ENCODE measurements around the gene HNF4A. TPM values are rescaled to one million over a fixed set of nuclear protein-coding genes. Genes with fewer than 3 reads are reported as not detected.

HNF4A gene
- polyA plus RNA-seq, 1 donor from 2014 or later, result not detected

GRCh38 chr20:44468044-44468782 is 112.7 kb downstream of the HNF4A start:
- H3K9me3 ChIP-seq (ENCODE audit: low read length), result no peaks in the 10 kb centered on the region
- no peaks in the 10 kb centered on the region for H3K79me2 ChIP-seq (replicated peaks; ENCODE audit: insufficient read depth, low read length)
- no peaks in the 10 kb centered on the region for H4K20me1 ChIP-seq (ENCODE audit: insufficient read depth)
- TF ChIP-seq RAD21 (conservative IDR thresholded peaks at IDR 0.05) (no peak), MXI1 (conservative IDR thresholded peaks at IDR 0.05; ENCODE audit: poor library complexity, severe bottlenecking) (no peak)
- no peaks in the 10 kb centered on the region for H3K9me2 ChIP-seq (ENCODE audit: insufficient read depth, low read length)
- no peaks in the 10 kb centered on the region for H3K27me3 ChIP-seq (ENCODE audit: insufficient read depth, low read depth, low read length)
- H3K36me3 ChIP-seq (ENCODE audit: insufficient read depth, low read length), result no peaks in the 10 kb centered on the region
- H3F3A ChIP-seq (ENCODE audit: insufficient read depth, low read length, poor library complexity, severe bottlenecking), result no peaks in the 10 kb centered on the region
- H3K4me2 ChIP-seq (ENCODE audit: low read length), result no peak overlapping the region
- H3K27ac ChIP-seq (ENCODE audit: low read length), result no peak overlapping the region
- no peak overlapping the region for H3K9ac ChIP-seq (ENCODE audit: low read length)
- no peak overlapping the region for H3K4me3 ChIP-seq (ENCODE audit: low read length)
- no peak overlapping the region for H2AFZ ChIP-seq (ENCODE audit: low read depth, low read length)

GRCh38 chr20:44470327-44470726 is 114.8 kb downstream of the HNF4A start:
- Histone ChIP-seq H4K20me1 (ENCODE audit: insufficient read depth) (no peaks in the 10 kb centered on the region), H3K27me3 (ENCODE audit: insufficient read depth, low read depth, low read length) (no peaks in the 10 kb centered on the region), H3K4me2 (ENCODE audit: low read length) (no peak overlapping the region), H3K36me3 (ENCODE audit: insufficient read depth, low read length) (no peaks in the 10 kb centered on the region), H2AFZ (ENCODE audit: low read depth, low read length) (no peak overlapping the region), H3F3A (ENCODE audit: insufficient read depth, low read length, poor library complexity, severe bottlenecking) (no peaks in the 10 kb centered on the region), H3K9me3 (ENCODE audit: low read length) (no peaks in the 10 kb centered on the region), H3K9me2 (ENCODE audit: insufficient read depth, low read length) (no peaks in the 10 kb centered on the region), H3K4me3 (ENCODE audit: low read length) (no peak overlapping the region), H3K79me2 (replicated peaks; ENCODE audit: insufficient read depth, low read length) (no peaks in the 10 kb centered on the region), H3K27ac (ENCODE audit: low read length) (no peak overlapping the region), H3K9ac (ENCODE audit: low read length) (no peak overlapping the region)
- TF ChIP-seq MXI1 (conservative IDR thresholded peaks at IDR 0.05; ENCODE audit: poor library complexity, severe bottlenecking) (no peak), TAF1 (IDR thresholded peaks at IDR 0.05; ENCODE audit: low read depth) (no peak), EP300 (conservative IDR thresholded peaks at IDR 0.05; ENCODE audit: poor library complexity, severe bottlenecking) (no peak), REST (IDR thresholded peaks at IDR 0.05; ENCODE audit: borderline replicate concordance) (no peak), POLR2AphosphoS5 (IDR thresholded peaks at IDR 0.05) (no peak), CTCF (IDR thresholded peaks at IDR 0.05; ENCODE audit: poor library complexity, severe bottlenecking) (no peak), RAD21 (conservative IDR thresholded peaks at IDR 0.05) (no peak), EZH2 (IDR thresholded peaks at IDR 0.05; ENCODE audit: borderline replicate concordance, insufficient read depth, low read length, poor library complexity, severe bottlenecking) (no peak), SMC3 (conservative IDR thresholded peaks at IDR 0.05; ENCODE audit: poor library complexity) (no peak)
